HG03432 (cell line): ENCODE measurements around the gene KCTD14.
"Not testable (repeated sequence)": the region's sequence is repeated elsewhere in the genome, so short reads cannot be mapped to it uniquely, and the experiment has no call there.

Experiments used
- ATAC-seq: cut with Tn5 transposase; IDR thresholded peaks from one replicate; pipeline ENCODE4 v1.9.1; 2021; ENCODE audit warnings: mild to moderate bottlenecking, moderate library complexity; ENCODE audit not compliant: unreplicated experiment

KCTD14 gene

GRCh38 chr11:78027759-78028158, 4.7 kb upstream of the KCTD14 start:
- no peak for ATAC-seq

GRCh38 chr11:78025378-78025777, 2.3 kb upstream of the KCTD14 start:
- no peak for ATAC-seq

- no peak for ATAC-seq
These were observed 350 bp upstream of the KCTD14 start for GRCh38 chr11:78023426-78023825.

- ATAC-seq: no peak
These were observed 1.5 kb downstream of the KCTD14 start for GRCh38 chr11:78021611-78022010.

GRCh38 chr11:78020246-78020645, 2.8 kb downstream of the KCTD14 start:
- no peak for ATAC-seq

- ATAC-seq: no peak
These were observed 3.3 kb downstream of the KCTD14 start for GRCh38 chr11:78019808-78020207.

- no peak for ATAC-seq
These were observed 7.2 kb downstream of the KCTD14 start for GRCh38 chr11:78015878-78016277.

GRCh38 chr11:78014937-78015520, 8.0 kb downstream of the KCTD14 start:
- not testable (repeated sequence) for ATAC-seq

- ATAC-seq: no peak
These were observed 11.8 kb downstream of the KCTD14 start for GRCh38 chr11:78011301-78011700.

- ATAC-seq: no peak
These were observed 12.3 kb downstream of the KCTD14 start for GRCh38 chr11:78010755-78011154.

- ATAC-seq: no peak
These were observed 12.8 kb downstream of the KCTD14 start for GRCh38 chr11:78010304-78010703.

GRCh38 chr11:78009062-78009461, 14.0 kb downstream of the KCTD14 start:
- no peak for ATAC-seq

- peak; percentile 73 for ATAC-seq
These were observed 22.9 kb downstream of the KCTD14 start for GRCh38 chr11:78000193-78000592.

GRCh38 chr11:77999446-78000030, 23.5 kb downstream of the KCTD14 start:
- no peak for ATAC-seq

- peak; percentile 99 for ATAC-seq
These were observed 28.4 kb downstream of the KCTD14 start, which contains the start of gene INTS4 for GRCh38 chr11:77994434-77995362. Gene INTS4 (minus strand): TSS chr11:77994668. CDS start chr11:77994643, 25 bp downstream.

- ATAC-seq: no peak
These were observed 29.2 kb downstream of the KCTD14 start for GRCh38 chr11:77993902-77994301.

GRCh38 chr11:77990981-77991380, 32.1 kb downstream of the KCTD14 start:
- no peak for ATAC-seq

- not testable (repeated sequence) for ATAC-seq
These were observed 36.6 kb downstream of the KCTD14 start for GRCh38 chr11:77986456-77986855.

GRCh38 chr11:77981346-77981947, 41.6 kb downstream of the KCTD14 start:
- no peak for ATAC-seq

- ATAC-seq: no peak
These were observed 54.7 kb downstream of the KCTD14 start for GRCh38 chr11:77968337-77968736.

- ATAC-seq: no peak
These were observed 55.3 kb downstream of the KCTD14 start for GRCh38 chr11:77967753-77968152.
